ENCODE data around the gene APBB1IP.
"Not testable (repeated sequence)": the region's sequence is repeated elsewhere in the genome, so short reads cannot be mapped to it uniquely, and the experiment has no call there.

APBB1IP gene

GRCh38 chr10:26573674-26574073 lies 135.5 kb downstream of the APBB1IP start:
- H3K36me3 ChIP-seq (ENCODE audit: control insufficient read depth, low read depth, low read length): no peaks in the 10 kb centered on the region

GRCh38 chr10:26574783-26575182 lies 136.6 kb downstream of the APBB1IP start:
- Histone ChIP-seq H3K9me3 (ENCODE audit: control insufficient read depth, low read depth, low read length) (no peaks in the 10 kb centered on the region), H3K4me3 (ENCODE audit: low read length) (no peak overlapping the region), H3K36me3 (ENCODE audit: control insufficient read depth, low read depth, low read length) (no peaks in the 10 kb centered on the region), H3K9ac (ENCODE audit: low read length) (no peak overlapping the region), H3K27me3 (ENCODE audit: control insufficient read depth, insufficient read depth, low read length) (no peaks in the 10 kb centered on the region), H3K4me1 (ENCODE audit: control insufficient read depth, low read depth, low read length) (no peaks in the 10 kb centered on the region), H3K27ac (ENCODE audit: low read length) (no peak overlapping the region)

More at GRCh38 chr10:26573674-26574073, 135.5 kb downstream of the APBB1IP start:
- no peaks in the 10 kb centered on the region for H3K9me3 ChIP-seq (ENCODE audit: control insufficient read depth, low read depth, low read length)
- no peaks in the 10 kb centered on the region for H3K27me3 ChIP-seq (ENCODE audit: control insufficient read depth, insufficient read depth, low read length)
- H3K4me1 ChIP-seq (ENCODE audit: control insufficient read depth, low read depth, low read length): no peaks in the 10 kb centered on the region
- no peak overlapping the region for H3K4me3 ChIP-seq (ENCODE audit: low read length)
- no peak overlapping the region for H3K27ac ChIP-seq (ENCODE audit: low read length)
- no peak overlapping the region for H3K9ac ChIP-seq (ENCODE audit: low read length)

GRCh38 chr10:26578371-26578770 lies 140.2 kb downstream of the APBB1IP start:
- not testable (repeated sequence) for H3K27me3 ChIP-seq (ENCODE audit: control insufficient read depth, insufficient read depth, low read length); H3K27ac ChIP-seq (ENCODE audit: low read length); H3K9me3 ChIP-seq (ENCODE audit: control insufficient read depth, low read depth, low read length); H3K4me1 ChIP-seq (ENCODE audit: control insufficient read depth, low read depth, low read length); H3K4me3 ChIP-seq (ENCODE audit: low read length); H3K36me3 ChIP-seq (ENCODE audit: control insufficient read depth, low read depth, low read length); H3K9ac ChIP-seq (ENCODE audit: low read length)

GRCh38 chr10:26579256-26580063 lies 141.3 kb downstream of the APBB1IP start:
- no peak overlapping the region for H3K9ac ChIP-seq (ENCODE audit: low read length)
- H3K36me3 ChIP-seq (ENCODE audit: control insufficient read depth, low read depth, low read length): no peaks in the 10 kb centered on the region
- H3K9me3 ChIP-seq (ENCODE audit: control insufficient read depth, low read depth, low read length): no peaks in the 10 kb centered on the region
- H3K4me1 ChIP-seq (ENCODE audit: control insufficient read depth, low read depth, low read length): no peaks in the 10 kb centered on the region
- no peak overlapping the region for H3K4me3 ChIP-seq (ENCODE audit: low read length)
- H3K27ac ChIP-seq (ENCODE audit: low read length): no peak overlapping the region
- no peaks in the 10 kb centered on the region for H3K27me3 ChIP-seq (ENCODE audit: control insufficient read depth, insufficient read depth, low read length)

- H3K9me3 ChIP-seq (ENCODE audit: control insufficient read depth, low read depth, low read length): no peaks in the 10 kb centered on the region
- no peaks in the 10 kb centered on the region for H3K36me3 ChIP-seq (ENCODE audit: control insufficient read depth, low read depth, low read length)
- H3K4me1 ChIP-seq (ENCODE audit: control insufficient read depth, low read depth, low read length): no peaks in the 10 kb centered on the region
- no peaks in the 10 kb centered on the region for H3K27me3 ChIP-seq (ENCODE audit: control insufficient read depth, insufficient read depth, low read length)
- no peak overlapping the region for H3K9ac ChIP-seq (ENCODE audit: low read length)
- no peak overlapping the region for H3K4me3 ChIP-seq (ENCODE audit: low read length)
- no peak overlapping the region for H3K27ac ChIP-seq (ENCODE audit: low read length)
Observed at GRCh38 chr10:26586211-26586610, 148.1 kb downstream of the APBB1IP start.

GRCh38 chr10:26588611-26589010 lies 150.5 kb downstream of the APBB1IP start:
- Histone ChIP-seq H3K27ac (ENCODE audit: low read length) (no peak overlapping the region), H3K27me3 (ENCODE audit: control insufficient read depth, insufficient read depth, low read length) (no peaks in the 10 kb centered on the region), H3K4me1 (ENCODE audit: control insufficient read depth, low read depth, low read length) (no peaks in the 10 kb centered on the region), H3K4me3 (ENCODE audit: low read length) (no peak overlapping the region), H3K9ac (ENCODE audit: low read length) (no peak overlapping the region), H3K36me3 (ENCODE audit: control insufficient read depth, low read depth, low read length) (no peaks in the 10 kb centered on the region), H3K9me3 (ENCODE audit: control insufficient read depth, low read depth, low read length) (no peaks in the 10 kb centered on the region)

- not testable (repeated sequence) for H3K4me3 ChIP-seq (ENCODE audit: low read length); H3K27ac ChIP-seq (ENCODE audit: low read length); H3K9me3 ChIP-seq (ENCODE audit: control insufficient read depth, low read depth, low read length); H3K27me3 ChIP-seq (ENCODE audit: control insufficient read depth, insufficient read depth, low read length); H3K9ac ChIP-seq (ENCODE audit: low read length); H3K36me3 ChIP-seq (ENCODE audit: control insufficient read depth, low read depth, low read length); H3K4me1 ChIP-seq (ENCODE audit: control insufficient read depth, low read depth, low read length)
Observed at GRCh38 chr10:26589813-26590212, 151.7 kb downstream of the APBB1IP start.

- no peak overlapping the region for H3K27ac ChIP-seq (ENCODE audit: low read length)
- no peaks in the 10 kb centered on the region for H3K36me3 ChIP-seq (ENCODE audit: control insufficient read depth, low read depth, low read length)
- H3K9me3 ChIP-seq (ENCODE audit: control insufficient read depth, low read depth, low read length): no peaks in the 10 kb centered on the region
- H3K27me3 ChIP-seq (ENCODE audit: control insufficient read depth, insufficient read depth, low read length): no peaks in the 10 kb centered on the region
- no peak overlapping the region for H3K9ac ChIP-seq (ENCODE audit: low read length)
- H3K4me3 ChIP-seq (ENCODE audit: low read length): no peak overlapping the region
- H3K4me1 ChIP-seq (ENCODE audit: control insufficient read depth, low read depth, low read length): no peaks in the 10 kb centered on the region
Observed at GRCh38 chr10:26593896-26594295, 155.8 kb downstream of the APBB1IP start.

GRCh38 chr10:26603283-26603682 lies 165.1 kb downstream of the APBB1IP start:
- not testable (repeated sequence) for H3K4me1 ChIP-seq (ENCODE audit: control insufficient read depth, low read depth, low read length); H3K27me3 ChIP-seq (ENCODE audit: control insufficient read depth, insufficient read depth, low read length); H3K36me3 ChIP-seq (ENCODE audit: control insufficient read depth, low read depth, low read length)

GRCh38 chr10:26604320-26605093 lies 166.4 kb downstream of the APBB1IP start:
- H3K4me3 ChIP-seq (ENCODE audit: low read length); H3K27me3 ChIP-seq (ENCODE audit: control insufficient read depth, insufficient read depth, low read length); H3K9ac ChIP-seq (ENCODE audit: low read length); H3K27ac ChIP-seq (ENCODE audit: low read length); H3K9me3 ChIP-seq (ENCODE audit: control insufficient read depth, low read depth, low read length); H3K36me3 ChIP-seq (ENCODE audit: control insufficient read depth, low read depth, low read length); H3K4me1 ChIP-seq (ENCODE audit: control insufficient read depth, low read depth, low read length): not testable (repeated sequence)

More at GRCh38 chr10:26603283-26603682, 165.1 kb downstream of the APBB1IP start:
- H3K27ac ChIP-seq (ENCODE audit: low read length); H3K4me3 ChIP-seq (ENCODE audit: low read length); H3K9me3 ChIP-seq (ENCODE audit: control insufficient read depth, low read depth, low read length); H3K9ac ChIP-seq (ENCODE audit: low read length): not testable (repeated sequence)

GRCh38 chr10:26606389-26606877 lies 168.3 kb downstream of the APBB1IP start:
- not testable (repeated sequence) for H3K9me3 ChIP-seq (ENCODE audit: control insufficient read depth, low read depth, low read length); H3K4me1 ChIP-seq (ENCODE audit: control insufficient read depth, low read depth, low read length); H3K9ac ChIP-seq (ENCODE audit: low read length); H3K27ac ChIP-seq (ENCODE audit: low read length); H3K27me3 ChIP-seq (ENCODE audit: control insufficient read depth, insufficient read depth, low read length); H3K36me3 ChIP-seq (ENCODE audit: control insufficient read depth, low read depth, low read length); H3K4me3 ChIP-seq (ENCODE audit: low read length)
